ENCODE measurements around the gene FHAD1.

Gene FHAD1

GRCh38 chr1:15393475-15394257 lies 146.6 kb downstream of the FHAD1 start:
- ATAC-seq: no peak

GRCh38 chr1:15394258-15394690 lies 147.3 kb downstream of the FHAD1 start:
- TF ChIP-seq PPARA (CRISPR knock-in tag; IDR thresholded peaks at IDR 0.05; ENCODE audit: borderline replicate concordance): no peak
- no peak for TF ChIP-seq ZC3H10 (CRISPR knock-in tag; IDR thresholded peaks at IDR 0.05)
- no peak for TF ChIP-seq TSHZ2 (CRISPR knock-in tag; IDR thresholded peaks at IDR 0.05)

More at GRCh38 chr1:15393475-15394257, 146.6 kb downstream of the FHAD1 start:
- no peak for TF ChIP-seq TCF4 (CRISPR knock-in tag; IDR thresholded peaks at IDR 0.05; ENCODE audit: borderline replicate concordance)
- TF ChIP-seq ZNF8 (CRISPR knock-in tag; IDR thresholded peaks at IDR 0.05): no peak
- TF ChIP-seq PPARA (CRISPR knock-in tag; IDR thresholded peaks at IDR 0.05; ENCODE audit: borderline replicate concordance): no peak
- TF ChIP-seq ZFP30 (CRISPR knock-in tag; IDR thresholded peaks at IDR 0.05): no peak
- no peak for TF ChIP-seq SNAI2 (CRISPR knock-in tag; IDR thresholded peaks at IDR 0.05)
- TF ChIP-seq OSR1 (CRISPR knock-in tag; IDR thresholded peaks at IDR 0.05): no peak
- no peak for TF ChIP-seq ZFP3 (CRISPR knock-in tag; IDR thresholded peaks at IDR 0.05)
- TF ChIP-seq ESRRG (CRISPR knock-in tag; IDR thresholded peaks at IDR 0.05): no peak
- TF ChIP-seq ZNF70 (CRISPR knock-in tag; IDR thresholded peaks at IDR 0.05): no peak
- TF ChIP-seq CSRNP3 (CRISPR knock-in tag; IDR thresholded peaks at IDR 0.05): no peak
- no peak for TF ChIP-seq CREB5 (CRISPR knock-in tag; IDR thresholded peaks at IDR 0.05; ENCODE audit: low read depth)
- no peak for TF ChIP-seq TOX (CRISPR knock-in tag; IDR thresholded peaks at IDR 0.05; ENCODE audit: borderline replicate concordance)
- no peak for TF ChIP-seq ZNF565 (CRISPR knock-in tag; conservative IDR thresholded peaks at IDR 0.05; ENCODE audit: low read depth)
- TF ChIP-seq BACH2 (CRISPR knock-in tag; IDR thresholded peaks at IDR 0.05; ENCODE audit: borderline replicate concordance): no peak
- no peak for TF ChIP-seq TSHZ2 (CRISPR knock-in tag; IDR thresholded peaks at IDR 0.05)
- no peak for TF ChIP-seq ARNTL (CRISPR knock-in tag; IDR thresholded peaks at IDR 0.05; ENCODE audit: borderline replicate concordance, low read depth)
- TF ChIP-seq PATZ1 (CRISPR knock-in tag; IDR thresholded peaks at IDR 0.05; ENCODE audit: borderline replicate concordance): no peak
- TF ChIP-seq GLIS3 (CRISPR knock-in tag; IDR thresholded peaks at IDR 0.05): no peak

GRCh38 chr1:15397236-15397635 lies 150.2 kb downstream of the FHAD1 start:
- no peak for ATAC-seq
- no peak for TF ChIP-seq TOX (CRISPR knock-in tag; IDR thresholded peaks at IDR 0.05; ENCODE audit: borderline replicate concordance)
- TF ChIP-seq ZFP3 (CRISPR knock-in tag; IDR thresholded peaks at IDR 0.05): no peak
- no peak for TF ChIP-seq OSR1 (CRISPR knock-in tag; IDR thresholded peaks at IDR 0.05)

More at GRCh38 chr1:15394258-15394690, 147.3 kb downstream of the FHAD1 start:
- no peak; the same call in 2 of the 3 replicates for ATAC-seq

All from SK-N-SH treated with all-trans-retinoic acid at 6 μM for 48 hours (cell line).